ENCODE results near the gene PLCB1.

GRCh38 chr20:8449123-8449522 lies 317.1 kb downstream of the PLCB1 start:
- TF ChIP-seq POLR2AphosphoS5 (IDR thresholded peaks at IDR 0.05; ENCODE audit: borderline replicate concordance, low read depth, low read length) (no peak), EZH2 (IDR thresholded peaks at IDR 0.05) (no peak)

All from SK-N-MC (cell line).